ENCODE results near the gene AOAH. TPM values are rescaled to one million over a fixed set of nuclear protein-coding genes. Genes with fewer than 3 reads are reported as not detected.

The AOAH gene
- total and polyA plus RNA-seq, 4 donors, result 1.9 to 34.9 (median 11.7) TPM

- no peaks in the 10 kb centered on the region for H3K9me3 ChIP-seq (ENCODE audit: control insufficient read depth, low read length)
- intact Hi-C loops (cut with DNase I), result no loop called here
- DNase-seq (no peak), ATAC-seq (ENCODE audit: low FRiP score) (no peak)
- no peaks in the 10 kb centered on the region for H3K36me3 ChIP-seq (ENCODE audit: control insufficient read depth in 1 of 2, insufficient read depth in 2 of 2, low read length in 1 of 2)
- no peaks in the 10 kb centered on the region for H3K27me3 ChIP-seq (ENCODE audit: control insufficient read depth in 1 of 2, insufficient read depth in 2 of 2, low read length in 1 of 2)
- H3K4me1 ChIP-seq (ENCODE audit: control insufficient read depth in 1 of 2, insufficient read depth in 2 of 2, low read length in 2 of 2), result peaks cover 2% of the 10 kb centered on the region in 2 donors
- 92 to 95% methylated on average over 2 of the region's 2 CpGs for WGBS, 2 donors
- H3K27ac ChIP-seq (ENCODE audit: low read depth in 1 of 2, low read length in 2 of 2), result no peak overlapping the region
- no peak overlapping the region for H3K4me3 ChIP-seq (ENCODE audit: low read length in 2 of 2)
These were observed 129.8 kb downstream of the AOAH start for GRCh38 chr7:36594445-36594844.

- Histone ChIP-seq H3K4me3 (ENCODE audit: low read length in 2 of 2) (no peak overlapping the region), H3K27ac (ENCODE audit: low read depth in 1 of 2, low read length in 2 of 2) (no peak overlapping the region), H3K27me3 (ENCODE audit: control insufficient read depth in 1 of 2, insufficient read depth in 2 of 2, low read length in 1 of 2) (no peaks in the 10 kb centered on the region), H3K36me3 (ENCODE audit: control insufficient read depth in 1 of 2, insufficient read depth in 2 of 2, low read length in 1 of 2) (no peaks in the 10 kb centered on the region), H3K9me3 (ENCODE audit: control insufficient read depth, low read length) (no peaks in the 10 kb centered on the region), H3K4me1 (ENCODE audit: control insufficient read depth in 1 of 2, insufficient read depth in 2 of 2, low read length in 2 of 2) (peaks cover 2% of the 10 kb centered on the region in 2 donors)
- intact Hi-C loops (cut with DNase I), result no loop called here
- 93% methylated on average over 3 of the region's 3 CpGs for WGBS, 2 donors
- DNase-seq, result no peak
- no peak for ATAC-seq (ENCODE audit: low FRiP score)
These were observed 132.7 kb downstream of the AOAH start for GRCh38 chr7:36591636-36592035.

- Histone ChIP-seq H3K4me1 (ENCODE audit: control insufficient read depth in 1 of 2, insufficient read depth in 2 of 2, low read length in 2 of 2) (peaks cover 2% of the 10 kb centered on the region in 2 donors), H3K27ac (ENCODE audit: low read depth in 1 of 2, low read length in 2 of 2) (no peak overlapping the region), H3K9me3 (ENCODE audit: control insufficient read depth, low read length) (no peaks in the 10 kb centered on the region), H3K4me3 (ENCODE audit: low read length in 2 of 2) (no peak overlapping the region), H3K36me3 (ENCODE audit: control insufficient read depth in 1 of 2, insufficient read depth in 2 of 2, low read length in 1 of 2) (no peaks in the 10 kb centered on the region), H3K27me3 (ENCODE audit: control insufficient read depth in 1 of 2, insufficient read depth in 2 of 2, low read length in 1 of 2) (no peaks in the 10 kb centered on the region)
- 85 to 88% methylated on average over 3 of the region's 3 CpGs for WGBS, 2 donors
- DNase-seq (no peak), ATAC-seq (ENCODE audit: low FRiP score) (no peak)
- intact Hi-C loops (cut with DNase I), result no loop called here
These were observed 134.9 kb downstream of the AOAH start for GRCh38 chr7:36589391-36589790.

- no peak overlapping the region for H3K4me3 ChIP-seq (ENCODE audit: low read length in 2 of 2)
- peaks cover 8% of the 10 kb centered on the region for H3K9me3 ChIP-seq (ENCODE audit: control insufficient read depth, low read length)
- DNase-seq (no peak), ATAC-seq (ENCODE audit: low FRiP score) (no peak)
- 62 to 78% methylated on average over 1 of the region's 1 CpG for WGBS, 2 donors
- no peak overlapping the region for H3K27ac ChIP-seq (ENCODE audit: low read depth in 1 of 2, low read length in 2 of 2)
- no peaks in the 10 kb centered on the region for H3K27me3 ChIP-seq (ENCODE audit: control insufficient read depth in 1 of 2, insufficient read depth in 2 of 2, low read length in 1 of 2)
- no peaks in the 10 kb centered on the region for H3K36me3 ChIP-seq (ENCODE audit: control insufficient read depth in 1 of 2, insufficient read depth in 2 of 2, low read length in 1 of 2)
- intact Hi-C loops (cut with DNase I), result no loop called here
- no peaks in the 10 kb centered on the region for H3K4me1 ChIP-seq (ENCODE audit: control insufficient read depth in 1 of 2, insufficient read depth in 2 of 2, low read length in 2 of 2)
These were observed 141.0 kb downstream of the AOAH start for GRCh38 chr7:36583318-36583717.

GRCh38 chr7:36575832-36576231, 148.5 kb downstream of the AOAH start:
- no peaks in the 10 kb centered on the region for H3K4me1 ChIP-seq (ENCODE audit: control insufficient read depth in 1 of 2, insufficient read depth in 2 of 2, low read length in 2 of 2)
- H3K36me3 ChIP-seq (ENCODE audit: control insufficient read depth in 1 of 2, insufficient read depth in 2 of 2, low read length in 1 of 2), result no peaks in the 10 kb centered on the region
- no peak overlapping the region for H3K4me3 ChIP-seq (ENCODE audit: low read length in 2 of 2)
- H3K27me3 ChIP-seq (ENCODE audit: control insufficient read depth in 1 of 2, insufficient read depth in 2 of 2, low read length in 1 of 2), result peaks cover 0 to 5% of the 10 kb centered on the region in 2 donors
- H3K9me3 ChIP-seq (ENCODE audit: control insufficient read depth, low read length), result peaks cover 7% of the 10 kb centered on the region
- ATAC-seq (ENCODE audit: low FRiP score), result no peak
- 78 to 80% methylated on average over 5 of the region's 5 CpGs for WGBS, 2 donors
- intact Hi-C loops (cut with DNase I), result no loop called here
- H3K27ac ChIP-seq (ENCODE audit: low read depth in 1 of 2, low read length in 2 of 2), result no peak overlapping the region
- no peak for DNase-seq

GRCh38 chr7:36573066-36573465, 151.2 kb downstream of the AOAH start:
- intact Hi-C loops (cut with DNase I), result no loop called here
- H3K4me3 ChIP-seq (ENCODE audit: low read length in 2 of 2), result no peak overlapping the region

GRCh38 chr7:36571190-36571560, 153.1 kb downstream of the AOAH start:
- ATAC-seq (ENCODE audit: low FRiP score), result no peak
- Histone ChIP-seq H3K27me3 (ENCODE audit: control insufficient read depth in 1 of 2, insufficient read depth in 2 of 2, low read length in 1 of 2) (peaks cover 0 to 6% of the 10 kb centered on the region in 2 donors), H3K36me3 (ENCODE audit: control insufficient read depth in 1 of 2, insufficient read depth in 2 of 2, low read length in 1 of 2) (no peaks in the 10 kb centered on the region), H3K27ac (ENCODE audit: low read depth in 1 of 2, low read length in 2 of 2) (no peak overlapping the region), H3K9me3 (ENCODE audit: control insufficient read depth, low read length) (no peaks in the 10 kb centered on the region), H3K4me1 (ENCODE audit: control insufficient read depth in 1 of 2, insufficient read depth in 2 of 2, low read length in 2 of 2) (no peaks in the 10 kb centered on the region), H3K4me3 (ENCODE audit: low read length in 2 of 2) (no peak overlapping the region)
- DNase-seq, result no peak
- intact Hi-C loops (cut with DNase I), result no loop called here
- WGBS, 2 donors, result 0% methylated on average over 1 of the region's 1 CpG

More at GRCh38 chr7:36573066-36573465, 151.2 kb downstream of the AOAH start:
- WGBS, 2 donors, result 73 to 76% methylated on average over 3 of the region's 3 CpGs
- Histone ChIP-seq H3K36me3 (ENCODE audit: control insufficient read depth in 1 of 2, insufficient read depth in 2 of 2, low read length in 1 of 2) (no peaks in the 10 kb centered on the region), H3K9me3 (ENCODE audit: control insufficient read depth, low read length) (peaks cover 2% of the 10 kb centered on the region), H3K4me1 (ENCODE audit: control insufficient read depth in 1 of 2, insufficient read depth in 2 of 2, low read length in 2 of 2) (no peaks in the 10 kb centered on the region), H3K27me3 (ENCODE audit: control insufficient read depth in 1 of 2, insufficient read depth in 2 of 2, low read length in 1 of 2) (peaks cover 0 to 6% of the 10 kb centered on the region in 2 donors), H3K27ac (ENCODE audit: low read depth in 1 of 2, low read length in 2 of 2) (no peak overlapping the region)
- ATAC-seq (ENCODE audit: low FRiP score), result no peak
- no peak for DNase-seq

- intact Hi-C loops (cut with DNase I), result no loop called here
- DNase-seq (no peak), ATAC-seq (ENCODE audit: low FRiP score) (no peak)
- Histone ChIP-seq H3K9me3 (ENCODE audit: control insufficient read depth, low read length) (no peaks in the 10 kb centered on the region), H3K27me3 (ENCODE audit: control insufficient read depth in 1 of 2, insufficient read depth in 2 of 2, low read length in 1 of 2) (peaks cover 0 to 6% of the 10 kb centered on the region in 2 donors), H3K36me3 (ENCODE audit: control insufficient read depth in 1 of 2, insufficient read depth in 2 of 2, low read length in 1 of 2) (no peaks in the 10 kb centered on the region), H3K4me3 (ENCODE audit: low read length in 2 of 2) (no peak overlapping the region), H3K27ac (ENCODE audit: low read depth in 1 of 2, low read length in 2 of 2) (no peak overlapping the region), H3K4me1 (ENCODE audit: control insufficient read depth in 1 of 2, insufficient read depth in 2 of 2, low read length in 2 of 2) (no peaks in the 10 kb centered on the region)
- 81% methylated on average over 11 of the region's 11 CpGs for WGBS, 2 donors
These were observed 153.6 kb downstream of the AOAH start for GRCh38 chr7:36570528-36571189.

- Histone ChIP-seq H3K27ac (ENCODE audit: low read depth in 1 of 2, low read length in 2 of 2) (no peak overlapping the region), H3K36me3 (ENCODE audit: control insufficient read depth in 1 of 2, insufficient read depth in 2 of 2, low read length in 1 of 2) (no peaks in the 10 kb centered on the region), H3K9me3 (ENCODE audit: control insufficient read depth, low read length) (no peaks in the 10 kb centered on the region), H3K4me1 (ENCODE audit: control insufficient read depth in 1 of 2, insufficient read depth in 2 of 2, low read length in 2 of 2) (no peaks in the 10 kb centered on the region), H3K27me3 (ENCODE audit: control insufficient read depth in 1 of 2, insufficient read depth in 2 of 2, low read length in 1 of 2) (peaks cover 0 to 4% of the 10 kb centered on the region in 2 donors), H3K4me3 (ENCODE audit: low read length in 2 of 2) (no peak overlapping the region)
- DNase-seq, result no peak
- ATAC-seq (ENCODE audit: low FRiP score), result no peak
- intact Hi-C loops (cut with DNase I), result no loop called here
- whole genome bisulfite sequencing, 2 donors, result 47 to 50% methylated on average over 1 of the region's 1 CpG
These were observed 155.8 kb downstream of the AOAH start for GRCh38 chr7:36568452-36568849.
